ENCODE data around the gene VASP. TPM values are rescaled to one million over a fixed set of nuclear protein-coding genes. Genes with fewer than 3 reads are reported as not detected.

Gene VASP
- total and polyA plus RNA-seq, 2 donors (not counting 3 experiments of a cell fraction or from before 2014, with no cell fraction given) = 94.3 to 154 TPM

GRCh38 chr19:45497791-45498190 lies 9.5 kb upstream of the VASP start:
- TF ChIP-seq, protein P1, sequence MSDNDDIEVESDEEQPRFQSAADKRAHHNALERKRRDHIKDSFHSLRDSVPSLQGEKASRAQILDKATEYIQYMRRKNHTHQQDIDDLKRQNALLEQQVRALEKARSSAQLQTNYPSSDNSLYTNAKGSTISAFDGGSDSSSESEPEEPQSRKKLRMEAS (IDR thresholded peaks at IDR 0.05; ENCODE audit: insufficient read depth, insufficient read length) = no peak
- TF ChIP-seq POLR2AphosphoS5 (IDR thresholded peaks at IDR 0.05; ENCODE audit: insufficient read depth, low read depth, low read length) = no peak
- no peak for TF ChIP-seq FOS (IDR thresholded peaks at IDR 0.05; ENCODE audit: borderline replicate concordance, insufficient read depth, low read length)
- no peak for TF ChIP-seq CTCF (IDR thresholded peaks at IDR 0.05; ENCODE audit: extremely low read depth in 1 of 2, insufficient read depth in 1 of 2, low read depth in 1 of 2, low read length in 2 of 2)
- no peak for TF ChIP-seq MYC (IDR thresholded peaks at IDR 0.05; ENCODE audit: low read depth, low read length)
- Histone ChIP-seq H3K4me3 (replicated peaks in 1 of 3; ENCODE audit: insufficient read depth in 1 of 3, low read depth in 1 of 3, low read length in 3 of 3) (no peak overlapping the region), H3K27me3 (ENCODE audit: control insufficient read depth in 2 of 2, insufficient read depth in 2 of 2, low read length in 2 of 2) (peaks cover 8 to 16% of the 10 kb centered on the region in 2 experiments), H3K9ac (replicated peaks; ENCODE audit: extremely low read depth, insufficient read depth, low read length) (no peak overlapping the region), H3K4me1 (ENCODE audit: control insufficient read depth, extremely low read depth, insufficient read depth, low read length) (peaks cover 23% of the 10 kb centered on the region), H3K9me3 (replicated peaks; ENCODE audit: control insufficient read depth, insufficient read depth, low read length) (no peaks in the 10 kb centered on the region), H3K36me3 (ENCODE audit: control insufficient read depth in 2 of 2, extremely low read depth in 1 of 2, insufficient read depth in 2 of 2, low read length in 2 of 2) (no peaks in the 10 kb centered on the region), H2AFZ (ENCODE audit: low read depth, low read length) (no peak overlapping the region), H3K27ac (ENCODE audit: insufficient read depth, low read depth, low read length) (no peak overlapping the region), H4K20me1 (replicated peaks; ENCODE audit: control insufficient read depth, extremely low read depth, insufficient read depth, low read length) (no peaks in the 10 kb centered on the region), H3K4me2 (ENCODE audit: insufficient read depth, low read length) (no peak overlapping the region), H3K9me1 (replicated peaks; ENCODE audit: control insufficient read depth, extremely low read depth, insufficient read depth, low read length) (no peaks in the 10 kb centered on the region), H3K79me2 (ENCODE audit: control insufficient read depth, insufficient read depth, low read length) (no peaks in the 10 kb centered on the region)
- DNase-seq (ENCODE audit: low read depth, low spot score) (no peak), FAIRE-seq (no peak)
- POLR2A ChIA-PET = interaction anchor here (0.6 kb wide), 1 partner anchor 273 kb away, joined by 4 read pairs; no protein-coding TSS in a partner anchor
- CTCF ChIA-PET = interaction anchor here (0.7 to 4.3 kb wide), 3 partner anchors 12 to 144 kb away, joined by 3 to 45 read pairs (median 6); no protein-coding TSS in a partner anchor
- dilution Hi-C loops (cut with MboI; ENCODE audit: extremely low pct_ligation_motif_present, low sequenced_read_pairs) = no loop called here
- no TSS peak for BruUV-seq (replicated peaks)
- intact Hi-C loops (cut with micrococcal nuclease) = loop anchor here (1.0 kb wide), 1 partner anchor 9 kb away; no protein-coding TSS in a partner anchor
